Esophagus squamous epithelium (tissue), 5 donors: Measurements from ENCODE around the gene TLE1. TPM values are rescaled to one million over a fixed set of nuclear protein-coding genes. Genes with fewer than 3 reads are reported as not detected.

Experiments
- DNase-seq: peaks from one replicate; lab custom pipeline; 2025; lab: John Stamatoyannopoulos, UW
- H3K27ac ChIP-seq, 4 donors: fragments of 200-600 bp; sonication (generic); one replicate each; pipeline ENCODE4 v1.5.1; 2016 to 2019; ENCODE audit warnings: mild to moderate bottlenecking in 1 of 4
- H3K27me3 ChIP-seq, 4 donors: fragments of 200-600 bp; sonication (generic); 1 replicate in 3 of 4; 2 replicates in 1 of 4; pipeline versions ENCODE4 v1.5.1 to v1.6.0; 2017 to 2021; ENCODE audit warnings: antibody characterized with exemption in 1 of 4
- H3K36me3 ChIP-seq, 3 donors: fragments of 200-600 bp; sonication (generic); one replicate each; pipeline ENCODE4 v1.5.1; 2016 to 2019
- H3K4me1 ChIP-seq, 3 donors: fragments of 200-600 bp; sonication (generic); one replicate each; pipeline ENCODE4 v1.5.1; 2017 to 2019
- H3K4me3 ChIP-seq, 4 donors: fragments of 200-600 bp; sonication (generic); 1 replicate in 3 of 4; 2 replicates in 1 of 4; pipeline ENCODE4 v1.5.1; 2016 to 2019; ENCODE audit warnings: mild to moderate bottlenecking in 2 of 4, moderate library complexity in 1 of 4
- H3K9me3 ChIP-seq, 3 donors: fragments of 200-600 bp; sonication (generic); one replicate each; pipeline ENCODE4 v1.5.1; 2016 to 2019
- POLR2A ChIP-seq, 4 donors: fragments of 450-650 bp; IDR thresholded peaks; one replicate each; pipeline ENCODE4 v1.6.1; 2017; ENCODE audit warnings: antibody characterized with exemption in 4 of 4, mild to moderate bottlenecking in 4 of 4, moderate library complexity in 3 of 4
- WGBS, 2 donors: methylation state at CpG; one replicate each; pipeline ENCODE4 v1.1.5; 2018; 5-methylcytosine and 5-hydroxymethylcytosine counted together
- intact Hi-C: fragments of 100-400 bp; cut with DNase I; formaldehyde crosslinking; loops from one replicate; pipeline ENCODE4 v1.15.0; 2022
- total RNA-seq, 4 donors: library from RNA; depleted of rRNA; stranded (reverse); fragments of >200 nt; gene quantifications; one replicate each; pipeline ENCODE4 v1.1.0, GENCODE V29; 2016
- TF ChIP-seq, protein P1 (sequence below), 6 experiments: fragments of 450-650 bp in 4 of 6; fragments of 200-600 bp in 2 of 6; sonication (generic) in 2 of 6; IDR thresholded peaks; one replicate each; pipeline ENCODE4 v1.5.1; 2016 to 2019; ENCODE audit warnings: antibody characterized with exemption in 6 of 6, mild to moderate bottlenecking in 4 of 6, moderate library complexity in 4 of 6
- donor health status: DM: yes; HTN: yes; CAD: no.

The TLE1 gene
- total RNA-seq, 4 donors from 2014 or later: 17.1 to 43.3 (median 20.4) TPM

DNA sequence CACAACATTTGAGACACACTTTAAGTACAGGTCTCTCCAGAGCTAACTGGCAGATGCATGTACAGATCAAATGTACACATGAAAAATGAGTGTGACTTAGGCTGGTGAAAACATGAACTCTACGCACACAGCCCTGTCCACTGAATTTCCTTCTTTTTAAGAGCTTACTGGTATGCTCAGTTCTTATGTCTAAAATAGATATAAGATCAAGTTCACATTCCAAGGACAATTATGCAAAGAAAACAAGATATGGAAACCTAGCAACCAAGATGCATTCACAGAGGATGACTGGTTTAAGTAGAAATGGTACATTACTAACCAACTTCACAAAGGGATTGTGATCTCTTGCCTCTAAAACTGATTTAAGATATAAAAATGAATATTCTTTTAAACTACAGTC is 56.7 kb downstream of the TLE1 start:
- intact Hi-C loops: no loop called here
- Histone ChIP-seq H3K27me3 (no peaks in the 10 kb centered on the region), H3K4me3 (no peak overlapping the region), H3K4me1 (peaks cover 0 to 26% (median 0%) of the 10 kb centered on the region in 3 donors), H3K9me3 (no peaks in the 10 kb centered on the region), H3K36me3 (peaks cover 0 to 49% (median 7%) of the 10 kb centered on the region in 3 donors), H3K27ac (no peak overlapping the region)
- DNase-seq: no peak
- 87 to 94% methylated on average over 1 of the region's 1 CpG for WGBS, 2 donors
- TF ChIP-seq POLR2A (IDR thresholded peaks at IDR 0.05): no peak
- TF ChIP-seq, protein P1, sequence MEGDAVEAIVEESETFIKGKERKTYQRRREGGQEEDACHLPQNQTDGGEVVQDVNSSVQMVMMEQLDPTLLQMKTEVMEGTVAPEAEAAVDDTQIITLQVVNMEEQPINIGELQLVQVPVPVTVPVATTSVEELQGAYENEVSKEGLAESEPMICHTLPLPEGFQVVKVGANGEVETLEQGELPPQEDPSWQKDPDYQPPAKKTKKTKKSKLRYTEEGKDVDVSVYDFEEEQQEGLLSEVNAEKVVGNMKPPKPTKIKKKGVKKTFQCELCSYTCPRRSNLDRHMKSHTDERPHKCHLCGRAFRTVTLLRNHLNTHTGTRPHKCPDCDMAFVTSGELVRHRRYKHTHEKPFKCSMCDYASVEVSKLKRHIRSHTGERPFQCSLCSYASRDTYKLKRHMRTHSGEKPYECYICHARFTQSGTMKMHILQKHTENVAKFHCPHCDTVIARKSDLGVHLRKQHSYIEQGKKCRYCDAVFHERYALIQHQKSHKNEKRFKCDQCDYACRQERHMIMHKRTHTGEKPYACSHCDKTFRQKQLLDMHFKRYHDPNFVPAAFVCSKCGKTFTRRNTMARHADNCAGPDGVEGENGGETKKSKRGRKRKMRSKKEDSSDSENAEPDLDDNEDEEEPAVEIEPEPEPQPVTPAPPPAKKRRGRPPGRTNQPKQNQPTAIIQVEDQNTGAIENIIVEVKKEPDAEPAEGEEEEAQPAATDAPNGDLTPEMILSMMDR (IDR thresholded peaks at IDR 0.05): no peak

DNA sequence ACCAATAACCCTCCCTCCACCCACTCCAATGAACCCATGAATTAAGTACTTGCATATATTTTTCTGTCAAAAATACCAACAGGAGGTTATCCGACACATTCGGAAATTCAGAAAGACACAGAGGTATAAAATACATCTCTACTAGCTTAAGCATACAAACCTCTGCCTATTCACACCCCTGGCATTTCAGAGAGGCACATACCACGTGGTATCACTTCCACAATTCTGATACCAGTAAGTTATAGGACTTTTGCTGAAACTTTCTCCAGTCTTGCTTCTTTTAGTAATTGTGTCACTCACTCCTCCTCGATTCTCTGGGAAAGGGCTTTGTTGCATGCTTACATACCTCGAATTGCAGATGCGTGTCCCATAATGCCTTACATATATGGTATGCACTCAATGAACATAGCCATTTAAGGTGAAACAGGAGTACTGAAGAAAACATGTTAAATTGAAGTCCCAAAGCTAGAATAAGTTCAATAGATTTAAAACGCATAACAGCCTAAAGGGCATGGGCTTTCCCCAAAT is 58.1 kb downstream of the TLE1 start:
- no peaks in the 10 kb centered on the region for H3K9me3 ChIP-seq
- H3K4me3 ChIP-seq: no peak overlapping the region
- peaks cover 0 to 36% (median 4%) of the 10 kb centered on the region in 3 donors for H3K4me1 ChIP-seq
- no peak for TF ChIP-seq POLR2A (IDR thresholded peaks at IDR 0.05)
- no peak for DNase-seq
- H3K36me3 ChIP-seq: peaks cover 0 to 41% (median 7%) of the 10 kb centered on the region in 3 donors
- no peak overlapping the region for H3K27ac ChIP-seq
- intact Hi-C loops: no loop called here
- H3K27me3 ChIP-seq: no peaks in the 10 kb centered on the region
- WGBS, 2 donors: 86 to 89% methylated on average over 7 of the region's 7 CpGs

GRCh38 chr9:81629440-81629839 is 59.9 kb downstream of the TLE1 start:
- intact Hi-C loops: no loop called here
- TF ChIP-seq, protein P1 (IDR thresholded peaks at IDR 0.05): no peak
- no peak for TF ChIP-seq POLR2A (IDR thresholded peaks at IDR 0.05)
- Histone ChIP-seq H3K27ac (no peak overlapping the region), H3K36me3 (peaks cover 0 to 41% (median 7%) of the 10 kb centered on the region in 3 donors), H3K4me1 (peaks cover 0 to 18% (median 4%) of the 10 kb centered on the region in 3 donors), H3K9me3 (no peaks in the 10 kb centered on the region), H3K4me3 (no peak overlapping the region), H3K27me3 (no peaks in the 10 kb centered on the region)
- WGBS, 2 donors: 68 to 81% methylated on average over 2 of the region's 2 CpGs
- no peak for DNase-seq

DNA sequence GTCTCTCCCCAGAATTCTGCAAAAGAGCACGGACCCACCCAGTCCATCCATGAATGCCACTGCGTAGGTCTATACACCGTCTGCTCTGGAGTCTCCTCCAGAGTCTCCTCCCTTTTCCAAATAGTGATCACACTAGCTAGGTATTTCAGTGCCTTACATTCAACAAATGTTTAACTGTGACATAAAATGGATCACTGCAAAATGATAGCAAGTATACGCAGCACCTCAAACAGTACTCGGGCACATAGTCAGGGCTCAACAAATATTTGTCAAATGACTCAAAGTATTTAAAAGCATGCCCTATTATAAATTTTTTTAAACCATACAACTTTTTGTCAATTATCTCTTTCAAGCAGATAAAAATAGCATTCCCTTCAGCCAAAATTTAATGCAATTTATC is 60.5 kb downstream of the TLE1 start:
- WGBS, 2 donors: 73 to 79% methylated on average over 5 of the region's 5 CpGs
- peaks cover 0 to 17% (median 4%) of the 10 kb centered on the region in 3 donors for H3K4me1 ChIP-seq
- no peak for DNase-seq
- H3K27me3 ChIP-seq: no peaks in the 10 kb centered on the region
- no peaks in the 10 kb centered on the region for H3K9me3 ChIP-seq
- intact Hi-C loops: no loop called here
- no peak overlapping the region for H3K27ac ChIP-seq
- H3K4me3 ChIP-seq: no peak overlapping the region
- H3K36me3 ChIP-seq: peaks cover 0 to 36% (median 7%) of the 10 kb centered on the region in 3 donors
- TF ChIP-seq POLR2A (IDR thresholded peaks at IDR 0.05): no peak
- TF ChIP-seq, protein P1 (IDR thresholded peaks at IDR 0.05): no peak

- DNase-seq: no peak
- no peaks in the 10 kb centered on the region for H3K9me3 ChIP-seq
- H3K4me3 ChIP-seq: no peak overlapping the region
- intact Hi-C loops: no loop called here
- WGBS, 2 donors: 61 to 65% methylated on average over 3 of the region's 3 CpGs
- TF ChIP-seq, protein P1 (IDR thresholded peaks at IDR 0.05): no peak
- TF ChIP-seq POLR2A (IDR thresholded peaks at IDR 0.05): no peak
- H3K4me1 ChIP-seq: peaks cover 0 to 17% (median 4%) of the 10 kb centered on the region in 3 donors
- no peak overlapping the region for H3K27ac ChIP-seq
- H3K36me3 ChIP-seq: peaks cover 0 to 26% (median 7%) of the 10 kb centered on the region in 3 donors
- no peaks in the 10 kb centered on the region for H3K27me3 ChIP-seq
Measured at GRCh38 chr9:81627481-81627880, 61.9 kb downstream of the TLE1 start.
